Neural cell (in vitro differentiated cells): ENCODE data around the gene ASNSD1. TPM values are rescaled to one million over a fixed set of nuclear protein-coding genes. Genes with fewer than 3 reads are reported as not detected.

Experiments
- H2AFZ ChIP-seq: fragments of 200-600, 300-800 bp; sonication (generic), shearing (Covaris generic); 2 replicates; pipeline ENCODE4 v1.6.0; 2014; ENCODE audit warnings: low read depth, mild to moderate bottlenecking, antibody characterized with exemption, low read length, moderate library complexity
- H3F3A ChIP-seq: fragments of 200-600 bp; shearing (Covaris generic); 2 replicates; pipeline ENCODE4 v1.6.1; 2016; ENCODE audit warnings: mild to moderate bottlenecking, moderate library complexity, mixed read lengths, antibody characterized with exemption, low read length; ENCODE audit not compliant: insufficient read depth, poor library complexity, severe bottlenecking
- H3K27ac ChIP-seq: fragments of 200-600, 300-800 bp; sonication (generic), shearing (Covaris generic); 2 replicates; pipeline ENCODE4 v1.5.1; 2014; ENCODE audit warnings: mild to moderate bottlenecking, low read length, moderate library complexity
- H3K27me3 ChIP-seq: fragments of 300-800, 200-600 bp; sonication (generic), shearing (Covaris generic); 2 replicates; pipeline ENCODE4 v1.6.0; 2014; ENCODE audit warnings: mild to moderate bottlenecking, low read depth, low read length, moderate library complexity; ENCODE audit not compliant: insufficient read depth
- H3K36me3 ChIP-seq: fragments of 300-800, 200-600 bp; sonication (generic), shearing (Covaris generic); 2 replicates; pipeline ENCODE4 v1.5.1; 2014; ENCODE audit warnings: mild to moderate bottlenecking, antibody characterized with exemption, low read length, moderate library complexity; ENCODE audit not compliant: insufficient read depth
- H3K4me2 ChIP-seq: fragments of 300-800, 200-600 bp; sonication (generic), shearing (Covaris generic); 2 replicates; pipeline ENCODE4 v1.6.0; 2014; ENCODE audit warnings: mild to moderate bottlenecking, low read length
- H3K4me3 ChIP-seq: fragments of 300-800, 200-600 bp; sonication (generic), shearing (Covaris generic); 2 replicates; pipeline ENCODE4 v1.5.1; 2014; ENCODE audit warnings: mild to moderate bottlenecking, low read length, moderate library complexity
- H3K79me2 ChIP-seq: fragments of 200-600 bp; shearing (Covaris generic); replicated peaks from 2 replicates; pipeline ENCODE4 v1.6.0; 2014; ENCODE audit warnings: mild to moderate bottlenecking, low read length, moderate library complexity; ENCODE audit not compliant: insufficient read depth
- H3K9ac ChIP-seq: fragments of 300-800, 200-600 bp; sonication (generic), shearing (Covaris generic); 2 replicates; pipeline ENCODE4 v1.6.1; 2016; ENCODE audit warnings: mild to moderate bottlenecking, low read length, mixed read lengths
- H3K9me2 ChIP-seq: fragments of 200-600 bp; shearing (Covaris generic); 2 replicates; pipeline ENCODE4 v1.6.1; 2016; ENCODE audit warnings: mild to moderate bottlenecking, low read length, mixed read lengths; ENCODE audit not compliant: insufficient read depth
- H3K9me3 ChIP-seq: fragments of 200-600, 300-800 bp; sonication (generic), shearing (Covaris generic); 2 replicates; pipeline ENCODE4 v1.6.1; 2016; ENCODE audit warnings: mild to moderate bottlenecking, mixed run types, low read length, moderate library complexity, mixed read lengths
- H4K20me1 ChIP-seq: fragments of 200-600 bp; shearing (Covaris generic); 2 replicates; pipeline ENCODE4 v1.6.1; 2016; ENCODE audit warnings: mild to moderate bottlenecking, mixed run types; ENCODE audit not compliant: insufficient read depth
- EP300 ChIP-seq: fragments of 450-650 bp; conservative IDR thresholded peaks from 2 replicates; pipeline ENCODE4 v1.6.1; 2014; ENCODE audit warnings: antibody characterized with exemption, mild to moderate bottlenecking, moderate library complexity; ENCODE audit not compliant: poor library complexity, severe bottlenecking
- EZH2 ChIP-seq: fragments of 200-600, 300-800 bp; shearing (Covaris generic), sonication (generic); IDR thresholded peaks from 2 replicates; pipeline ENCODE4 v1.6.1; 2014; ENCODE audit warnings: antibody characterized with exemption, low read length, borderline replicate concordance, mild to moderate bottlenecking; ENCODE audit not compliant: insufficient read depth, poor library complexity, severe bottlenecking
- MXI1 ChIP-seq: fragments of 450-650 bp; conservative IDR thresholded peaks from 2 replicates; pipeline ENCODE4 v1.6.1; 2014; ENCODE audit warnings: antibody characterized with exemption, mild to moderate bottlenecking; ENCODE audit not compliant: poor library complexity, severe bottlenecking
- POLR2AphosphoS5 ChIP-seq: IDR thresholded peaks from 2 replicates; pipeline ENCODE4 v1.6.1; 2012
- RAD21 ChIP-seq: fragments of 450-650 bp; conservative IDR thresholded peaks from 2 replicates; pipeline ENCODE4 v1.6.1; 2014; ENCODE audit warnings: antibody characterized with exemption, mild to moderate bottlenecking, moderate library complexity
- REST ChIP-seq: IDR thresholded peaks from 2 replicates; pipeline ENCODE4 v1.6.1; 2012; ENCODE audit warnings: borderline replicate concordance
- SMC3 ChIP-seq: fragments of 450-650 bp; conservative IDR thresholded peaks from 2 replicates; pipeline ENCODE4 v1.6.1; 2014; ENCODE audit warnings: antibody characterized with exemption, mild to moderate bottlenecking, moderate library complexity; ENCODE audit not compliant: poor library complexity
- TAF1 ChIP-seq: IDR thresholded peaks from 2 replicates; pipeline ENCODE4 v1.6.1; 2012; ENCODE audit warnings: low read depth
- polyA minus RNA-seq: library from RNA; depleted of rRNA, polyadenylated mRNA; stranded (reverse); fragments of >200 nt; gene quantifications from 2 replicates; pipeline ENCODE4 v1.2.3, GENCODE V29; 2014
- polyA plus RNA-seq: library from polyadenylated mRNA; depleted of rRNA; stranded (reverse); fragments of >200 nt; gene quantifications from 2 replicates; pipeline ENCODE4 v1.2.3, GENCODE V29; 2014
- TF ChIP-seq, protein P1 (sequence below): fragments of 450-650 bp; IDR thresholded peaks from 2 replicates; pipeline ENCODE4 v1.5.1; 2014; ENCODE audit warnings: antibody characterized with exemption, mild to moderate bottlenecking, moderate library complexity; ENCODE audit not compliant: poor library complexity, severe bottlenecking

Gene ASNSD1
- 61.7 and 94.3 TPM in 2 replicates for polyA plus RNA-seq
- polyA minus RNA-seq, result 86.4 and 98.7 TPM in 2 replicates

GRCh38 chr2:189661148-189661956, at the start of gene ASNSD1:
TSS of gene ASNSD1 (plus strand) at chr2:189661459. CDS start at chr2:189666133, 4,674 bp downstream.
- Histone ChIP-seq H3K9ac (peak within 1 kb of the TSS; percentile 86), H3K27ac (peak within 1 kb of the TSS; percentile 45), H4K20me1 (no peaks in the 10 kb centered on the region), H3K79me2 (peaks cover 19% of the 10 kb centered on the region), H3K4me2 (peak within 1 kb of the TSS; percentile 99), H3K9me3 (no peaks in the 10 kb centered on the region), H3K36me3 (no peaks in the 10 kb centered on the region), H2AFZ (peak within 1 kb of the TSS; percentile 93), H3K9me2 (no peaks in the 10 kb centered on the region), H3K27me3 (no peaks in the 10 kb centered on the region), H3F3A (no peaks in the 10 kb centered on the region), H3K4me3 (peak within 1 kb of the TSS; percentile 84)
- TF ChIP-seq REST (peak; percentile 67), POLR2AphosphoS5 (peak; percentile 95), RAD21 (peak; percentile 98), SMC3 (peak; percentile 98), TAF1 (peak; percentile 89), EZH2 (no peak), MXI1 (peak; percentile 96), EP300 (no peak)
- TF ChIP-seq, protein P1, sequence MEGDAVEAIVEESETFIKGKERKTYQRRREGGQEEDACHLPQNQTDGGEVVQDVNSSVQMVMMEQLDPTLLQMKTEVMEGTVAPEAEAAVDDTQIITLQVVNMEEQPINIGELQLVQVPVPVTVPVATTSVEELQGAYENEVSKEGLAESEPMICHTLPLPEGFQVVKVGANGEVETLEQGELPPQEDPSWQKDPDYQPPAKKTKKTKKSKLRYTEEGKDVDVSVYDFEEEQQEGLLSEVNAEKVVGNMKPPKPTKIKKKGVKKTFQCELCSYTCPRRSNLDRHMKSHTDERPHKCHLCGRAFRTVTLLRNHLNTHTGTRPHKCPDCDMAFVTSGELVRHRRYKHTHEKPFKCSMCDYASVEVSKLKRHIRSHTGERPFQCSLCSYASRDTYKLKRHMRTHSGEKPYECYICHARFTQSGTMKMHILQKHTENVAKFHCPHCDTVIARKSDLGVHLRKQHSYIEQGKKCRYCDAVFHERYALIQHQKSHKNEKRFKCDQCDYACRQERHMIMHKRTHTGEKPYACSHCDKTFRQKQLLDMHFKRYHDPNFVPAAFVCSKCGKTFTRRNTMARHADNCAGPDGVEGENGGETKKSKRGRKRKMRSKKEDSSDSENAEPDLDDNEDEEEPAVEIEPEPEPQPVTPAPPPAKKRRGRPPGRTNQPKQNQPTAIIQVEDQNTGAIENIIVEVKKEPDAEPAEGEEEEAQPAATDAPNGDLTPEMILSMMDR, result peak; percentile 100

- Histone ChIP-seq H3K36me3 (no peaks in the 10 kb centered on the region), H3K4me3 (no peak overlapping the region), H3F3A (no peaks in the 10 kb centered on the region), H3K79me2 (no peaks in the 10 kb centered on the region), H3K4me2 (no peak overlapping the region), H3K27ac (no peak overlapping the region), H3K9me3 (no peaks in the 10 kb centered on the region), H4K20me1 (no peaks in the 10 kb centered on the region), H3K27me3 (no peaks in the 10 kb centered on the region), H3K9me2 (no peaks in the 10 kb centered on the region), H2AFZ (no peak overlapping the region), H3K9ac (no peak overlapping the region)
- TF ChIP-seq POLR2AphosphoS5, result no peak
- no peak for TF ChIP-seq MXI1
- TF ChIP-seq, protein P1, result no peak
- TF ChIP-seq SMC3, result no peak
- no peak for TF ChIP-seq EZH2
- no peak for TF ChIP-seq EP300
- no peak for TF ChIP-seq TAF1
- no peak for TF ChIP-seq RAD21
- TF ChIP-seq REST, result no peak
These were observed 48.1 kb upstream of the ASNSD1 start for GRCh38 chr2:189613077-189613636.
